ENCODE measurements around the gene RMND5B. TPM values are rescaled to one million over a fixed set of nuclear protein-coding genes. Genes with fewer than 3 reads are reported as not detected.

Gene RMND5B
- total and polyA plus RNA-seq, 2 donors (not counting 1 experiment from before 2014, with no cell fraction given) = 46.1 to 52.7 TPM

GRCh38 chr5:178110511-178110910, 20.3 kb upstream of the RMND5B start:
- Histone ChIP-seq H4K20me1 (ENCODE audit: control insufficient read depth, insufficient read depth, low read length, poor library complexity, severe bottlenecking) (peaks cover 12% of the 10 kb centered on the region), H2AFZ (ENCODE audit: insufficient read depth, low read depth, low read length, poor library complexity, severe bottlenecking) (no peak overlapping the region), H3K9ac (ENCODE audit: low read length) (no peak overlapping the region), H3K4me1 (ENCODE audit: control insufficient read depth in 2 of 2, insufficient read depth in 2 of 2, low read length in 2 of 2) (peaks cover 31 to 44% of the 10 kb centered on the region in 2 donors), H3K36me3 (replicated peaks in 1 of 2; ENCODE audit: control extremely low read depth in 1 of 2, control insufficient read depth in 1 of 2, extremely low read depth in 1 of 2, insufficient read depth in 2 of 2, low read length in 1 of 2) (no peaks in the 10 kb centered on the region), H3K27ac (ENCODE audit: low read length in 2 of 2) (no peak overlapping the region), H3K79me2 (ENCODE audit: control insufficient read depth, insufficient read depth, low read length) (no peaks in the 10 kb centered on the region), H3K27me3 (replicated peaks in 1 of 4; ENCODE audit: control extremely low read depth in 1 of 4, control insufficient read depth in 3 of 4, insufficient read depth in 4 of 4, low read length in 3 of 4) (no peaks in the 10 kb centered on the region), H3K4me2 (replicated peaks; ENCODE audit: low read depth, low read length, poor library complexity, severe bottlenecking) (no peak overlapping the region), H3K4me3 (ENCODE audit: control extremely low read depth in 1 of 5, extremely low read depth in 1 of 5, insufficient read depth in 1 of 5, low read depth in 2 of 5, low read length in 4 of 5) (no peak overlapping the region), H3K9me3 (ENCODE audit: control extremely low read depth in 1 of 3, control insufficient read depth in 2 of 3, insufficient read depth in 1 of 3, low read length in 2 of 3) (no peaks in the 10 kb centered on the region)
- 91% methylated on average over 9 of the region's 9 CpGs for WGBS (ENCODE audit: insufficient coverage)
- H3K9me3 Mint-ChIP-seq (ENCODE audit: insufficient read depth) = no peaks in the 10 kb centered on the region
- H3K4me3 Mint-ChIP-seq = no peak overlapping the region
- ATAC-seq (ENCODE audit: low read depth) = no peak
- DNase-seq = peak; percentile 21
- CTCF ChIA-PET = interaction anchor here (0.9 to 2.4 kb wide), 5 partner anchors 11 to 43 kb away, joined by 3 to 15 read pairs (median 5); partner anchors contain the start of gene NHP2
- H3K27me3 Mint-ChIP-seq = no peaks in the 10 kb centered on the region
- TF ChIP-seq EZH2 (IDR thresholded peaks at IDR 0.05; ENCODE audit: borderline replicate concordance, insufficient read depth, low read depth, low read length, poor library complexity, severe bottlenecking) = no peak
- TF ChIP-seq, protein P1, sequence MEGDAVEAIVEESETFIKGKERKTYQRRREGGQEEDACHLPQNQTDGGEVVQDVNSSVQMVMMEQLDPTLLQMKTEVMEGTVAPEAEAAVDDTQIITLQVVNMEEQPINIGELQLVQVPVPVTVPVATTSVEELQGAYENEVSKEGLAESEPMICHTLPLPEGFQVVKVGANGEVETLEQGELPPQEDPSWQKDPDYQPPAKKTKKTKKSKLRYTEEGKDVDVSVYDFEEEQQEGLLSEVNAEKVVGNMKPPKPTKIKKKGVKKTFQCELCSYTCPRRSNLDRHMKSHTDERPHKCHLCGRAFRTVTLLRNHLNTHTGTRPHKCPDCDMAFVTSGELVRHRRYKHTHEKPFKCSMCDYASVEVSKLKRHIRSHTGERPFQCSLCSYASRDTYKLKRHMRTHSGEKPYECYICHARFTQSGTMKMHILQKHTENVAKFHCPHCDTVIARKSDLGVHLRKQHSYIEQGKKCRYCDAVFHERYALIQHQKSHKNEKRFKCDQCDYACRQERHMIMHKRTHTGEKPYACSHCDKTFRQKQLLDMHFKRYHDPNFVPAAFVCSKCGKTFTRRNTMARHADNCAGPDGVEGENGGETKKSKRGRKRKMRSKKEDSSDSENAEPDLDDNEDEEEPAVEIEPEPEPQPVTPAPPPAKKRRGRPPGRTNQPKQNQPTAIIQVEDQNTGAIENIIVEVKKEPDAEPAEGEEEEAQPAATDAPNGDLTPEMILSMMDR (IDR thresholded peaks at IDR 0.05) = no peak
- no peak overlapping the region for H3K27ac Mint-ChIP-seq
- intact Hi-C loops (cut with micrococcal nuclease) = loop anchor here (10.0 kb wide), 1 partner anchor 796 kb away; the partner anchor contains the start of gene MXD3
- peaks cover 51% of the 10 kb centered on the region for H3K4me1 Mint-ChIP-seq
- POLR2A ChIA-PET = interaction anchor here (1.2 kb wide), 1 partner anchor 10 kb away, joined by 5 read pairs; no protein-coding TSS in a partner anchor

DNA sequence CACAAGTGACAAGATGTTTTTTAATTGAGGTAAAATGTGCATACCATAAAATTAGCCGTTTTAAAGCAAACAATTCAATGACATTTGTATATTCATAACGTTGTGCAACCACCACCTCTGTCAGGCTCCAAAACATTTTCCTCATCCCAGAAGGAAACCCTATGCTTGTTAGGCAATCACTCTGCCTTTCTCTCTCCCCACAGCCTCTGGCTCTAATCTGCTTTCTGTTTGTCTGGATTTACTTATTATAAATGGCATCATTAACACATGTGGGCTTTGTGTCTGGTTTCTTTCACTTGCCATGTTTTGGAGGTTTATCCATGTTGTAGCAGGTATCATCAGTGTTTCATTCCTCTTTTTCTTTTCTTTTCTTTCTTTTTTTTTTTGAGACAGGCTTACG, 18.9 kb upstream of the RMND5B start:
- ChIA-PET POLR2A (no interaction called here), CTCF (interaction anchor here (1.6 to 2.4 kb wide), 2 partner anchors 9 to 36 kb away, joined by 4 to 15 read pairs; no protein-coding TSS in a partner anchor)
- peak overlapping the region; percentile 5 for H3K4me3 Mint-ChIP-seq
- Histone ChIP-seq H3K79me2 (ENCODE audit: control insufficient read depth, insufficient read depth, low read length) (no peaks in the 10 kb centered on the region), H3K4me3 (ENCODE audit: control extremely low read depth in 1 of 5, extremely low read depth in 1 of 5, insufficient read depth in 1 of 5, low read depth in 2 of 5, low read length in 4 of 5) (no peak overlapping the region), H3K27me3 (replicated peaks in 1 of 4; ENCODE audit: control extremely low read depth in 1 of 4, control insufficient read depth in 3 of 4, insufficient read depth in 4 of 4, low read length in 3 of 4) (no peaks in the 10 kb centered on the region), H3K9me3 (ENCODE audit: control extremely low read depth in 1 of 3, control insufficient read depth in 2 of 3, insufficient read depth in 1 of 3, low read length in 2 of 3) (no peaks in the 10 kb centered on the region), H3K36me3 (replicated peaks in 1 of 2; ENCODE audit: control extremely low read depth in 1 of 2, control insufficient read depth in 1 of 2, extremely low read depth in 1 of 2, insufficient read depth in 2 of 2, low read length in 1 of 2) (no peaks in the 10 kb centered on the region), H3K4me1 (ENCODE audit: control insufficient read depth in 2 of 2, insufficient read depth in 2 of 2, low read length in 2 of 2) (peaks cover 45 to 54% of the 10 kb centered on the region in 2 donors), H2AFZ (ENCODE audit: insufficient read depth, low read depth, low read length, poor library complexity, severe bottlenecking) (no peak overlapping the region), H3K4me2 (replicated peaks; ENCODE audit: low read depth, low read length, poor library complexity, severe bottlenecking) (no peak overlapping the region), H3K9ac (ENCODE audit: low read length) (no peak overlapping the region), H4K20me1 (ENCODE audit: control insufficient read depth, insufficient read depth, low read length, poor library complexity, severe bottlenecking) (peaks cover 20% of the 10 kb centered on the region), H3K27ac (ENCODE audit: low read length in 2 of 2) (no peak overlapping the region)
- WGBS (ENCODE audit: insufficient coverage) = 85% methylated on average over 3 of the region's 3 CpGs
- ATAC-seq (ENCODE audit: low read depth) (no peak), DNase-seq (peak; percentile 6)
- no peak for TF ChIP-seq EZH2 (IDR thresholded peaks at IDR 0.05; ENCODE audit: borderline replicate concordance, insufficient read depth, low read depth, low read length, poor library complexity, severe bottlenecking)
- TF ChIP-seq, protein P1 (IDR thresholded peaks at IDR 0.05) = no peak
- intact Hi-C loops (cut with micrococcal nuclease) = loop anchor here (10.0 kb wide), 1 partner anchor 797 kb away; the partner anchor contains the start of gene MXD3
- H3K9me3 Mint-ChIP-seq (ENCODE audit: insufficient read depth) = no peaks in the 10 kb centered on the region
- peak overlapping the region; percentile 42 for H3K27ac Mint-ChIP-seq
- peaks cover 59% of the 10 kb centered on the region for H3K4me1 Mint-ChIP-seq
- H3K27me3 Mint-ChIP-seq = no peaks in the 10 kb centered on the region
